WTC11 (cell line): ENCODE results near the gene PLAC8. TPM values are rescaled to one million over a fixed set of nuclear protein-coding genes. Genes with fewer than 3 reads are reported as not detected.

ENCODE experiments used
- ATAC-seq: fragments of 200-7000 bp; cut with Tn5 transposase; 2 replicates; pipeline ENCODE4 v1.10.0; 2021; ENCODE audit warnings: mild to moderate bottlenecking, moderate library complexity
- CTCF ChIA-PET: fragments of 300-600 bp; sonication (Branson Sonifier 250); formaldehyde crosslinking; loops from one replicate; lab custom pipeline; 2021; ENCODE audit warnings: antibody characterized with exemption; lab: Charles Lee
- POLR2A ChIA-PET: fragments of 350-600 bp; sonication (Branson Sonifier 250); formaldehyde crosslinking; loops from one replicate; lab custom pipeline; 2021; ENCODE audit warnings: antibody characterized with exemption; lab: Charles Lee
- DNase-seq: peaks from one replicate; pipeline ENCODE4 v3.0.0; 2021; ENCODE audit warnings: low spot score
- H3K27ac Mint-ChIP-seq: 2 replicates; pipeline ENCODE4 v1.8.0; 2021; ENCODE audit warnings: mixed read lengths
- H3K27me3 Mint-ChIP-seq: 2 replicates; pipeline ENCODE4 v1.8.0; 2021; ENCODE audit warnings: low read depth, mild to moderate bottlenecking, moderate library complexity, mixed read lengths
- H3K36me3 Mint-ChIP-seq: 2 replicates; pipeline ENCODE4 v1.8.0; 2021; ENCODE audit warnings: mixed read lengths
- H3K4me1 Mint-ChIP-seq: 2 replicates; pipeline ENCODE4 v1.8.0; 2022; ENCODE audit warnings: mixed read lengths
- H3K4me3 Mint-ChIP-seq: 2 replicates; pipeline ENCODE4 v1.8.0; 2021; ENCODE audit warnings: mild to moderate bottlenecking, moderate library complexity, mixed read lengths
- H3K9me3 Mint-ChIP-seq: 2 replicates; pipeline ENCODE4 v1.8.0; 2021; ENCODE audit warnings: mixed read lengths
- ATF1 ChIP-seq: sonication (generic); formaldehyde crosslinking; IDR thresholded peaks from 2 replicates; pipeline ENCODE4 v1.8.1; 2023; ENCODE audit warnings: mild to moderate bottlenecking, moderate library complexity, missing genetic modification reagents
- ATF3 ChIP-seq: sonication (generic); formaldehyde crosslinking; conservative IDR thresholded peaks from 2 replicates; pipeline ENCODE4 v1.8.1; 2022; ENCODE audit warnings: mild to moderate bottlenecking, missing genetic modification reagents
- ATF6 ChIP-seq: sonication (generic); formaldehyde crosslinking; IDR thresholded peaks from 2 replicates; pipeline ENCODE4 v1.8.1; 2023; ENCODE audit warnings: mild to moderate bottlenecking, missing genetic modification reagents
- CREB1 ChIP-seq: sonication (generic); formaldehyde crosslinking; IDR thresholded peaks from 2 replicates; pipeline ENCODE4 v1.8.0; 2023; ENCODE audit warnings: mild to moderate bottlenecking, missing genetic modification reagents
- ERG ChIP-seq: fragments of 250-450 bp; sonication (Bioruptor Pico); IDR thresholded peaks from 2 replicates; pipeline ENCODE4 v1.8.0; 2021; ENCODE audit warnings: mild to moderate bottlenecking
- FOXP4 ChIP-seq: sonication (generic); formaldehyde crosslinking; IDR thresholded peaks from 2 replicates; pipeline ENCODE4 v1.8.0; 2022; ENCODE audit warnings: mild to moderate bottlenecking, missing genetic modification reagents
- GRHL2 ChIP-seq: fragments of 250-450 bp; sonication (Bioruptor Pico); IDR thresholded peaks from 2 replicates; pipeline ENCODE4 v1.8.0; 2022; ENCODE audit warnings: mild to moderate bottlenecking, moderate library complexity; ENCODE audit not compliant: insufficient replicate concordance, severe bottlenecking
- HMGA2 ChIP-seq: fragments of 250-450 bp; sonication (Bioruptor Pico); IDR thresholded peaks from 2 replicates; pipeline ENCODE4 v1.4.0; 2021; ENCODE audit warnings: mild to moderate bottlenecking, moderate library complexity
- KAT7 ChIP-seq: sonication (generic); formaldehyde crosslinking; IDR thresholded peaks from 2 replicates; pipeline ENCODE4 v1.8.1; 2023; ENCODE audit warnings: missing genetic modification reagents, mild to moderate bottlenecking, borderline replicate concordance
- MAX ChIP-seq: sonication (generic); formaldehyde crosslinking; IDR thresholded peaks from 2 replicates; pipeline ENCODE4 v1.8.0; 2022; ENCODE audit warnings: mild to moderate bottlenecking, missing genetic modification reagents
- MLX ChIP-seq: sonication (generic); formaldehyde crosslinking; IDR thresholded peaks from 2 replicates; pipeline ENCODE4 v1.8.1; 2023; ENCODE audit warnings: mild to moderate bottlenecking, missing genetic modification reagents, moderate library complexity
- NR1H2 ChIP-seq: sonication (generic); formaldehyde crosslinking; IDR thresholded peaks from 2 replicates; pipeline ENCODE4 v1.9.0; 2021; ENCODE audit warnings: mild to moderate bottlenecking, moderate library complexity, missing genetic modification reagents
- PRRX2 ChIP-seq: fragments of 250-450 bp; sonication (Bioruptor Pico); IDR thresholded peaks from 2 replicates; pipeline ENCODE4 v1.8.0; 2021; ENCODE audit warnings: mild to moderate bottlenecking
- RORB ChIP-seq: fragments of 250-450 bp; sonication (Bioruptor Pico); IDR thresholded peaks from 2 replicates; pipeline ENCODE4 v1.9.0; 2021; ENCODE audit warnings: mild to moderate bottlenecking
- TEAD1 ChIP-seq: sonication (generic); formaldehyde crosslinking; IDR thresholded peaks from 2 replicates; pipeline ENCODE4 v1.8.0; 2022; ENCODE audit warnings: mild to moderate bottlenecking, missing genetic modification reagents
- ZBTB21 ChIP-seq: sonication (generic); formaldehyde crosslinking; IDR thresholded peaks from 2 replicates; pipeline ENCODE4 v1.8.1; 2023; ENCODE audit warnings: mild to moderate bottlenecking, missing genetic modification reagents, borderline replicate concordance
- ZNF138 ChIP-seq: sonication (generic); formaldehyde crosslinking; conservative IDR thresholded peaks from 2 replicates; pipeline ENCODE4 v1.8.1; 2022; ENCODE audit warnings: mild to moderate bottlenecking, moderate library complexity, missing genetic modification reagents
- ZNF263 ChIP-seq: sonication (generic); formaldehyde crosslinking; IDR thresholded peaks from 2 replicates; pipeline ENCODE4 v1.8.1; 2022; ENCODE audit warnings: low read depth, mild to moderate bottlenecking, moderate library complexity, missing genetic modification reagents
- ZNF281 ChIP-seq: sonication (generic); formaldehyde crosslinking; IDR thresholded peaks from 2 replicates; pipeline ENCODE4 v1.8.0; 2023; ENCODE audit warnings: mild to moderate bottlenecking, missing genetic modification reagents
- ZNF532 ChIP-seq: fragments of 250-450 bp; sonication (Bioruptor Pico); IDR thresholded peaks from 2 replicates; pipeline ENCODE4 v1.9.0; 2021; ENCODE audit warnings: mild to moderate bottlenecking, borderline replicate concordance
- total RNA-seq: library from RNA; stranded (reverse); gene quantifications from 3 replicates; pipeline ENCODE4 v1.2.3, GENCODE V29; 2021

Gene PLAC8
- total RNA-seq, 1 experiment from 2014 or later = 1.6 TPM

- Mint-ChIP-seq H3K9me3 (no peaks in the 10 kb centered on the region), H3K27ac (no peak overlapping the region), H3K27me3 (peaks cover 16% of the 10 kb centered on the region), H3K36me3 (no peaks in the 10 kb centered on the region), H3K4me3 (no peak overlapping the region), H3K4me1 (peaks cover 19% of the 10 kb centered on the region)
- POLR2A ChIA-PET = interaction anchor here (0.7 to 0.8 kb wide), 2 partner anchors 73 to 80 kb away, joined by 3 read pairs; partner anchors contain the start of gene COPS4
- TF ChIP-seq PRRX2 (CRISPR knock-in tag) = no peak
- no peak for TF ChIP-seq MAX
- no peak for TF ChIP-seq ZNF281 (CRISPR knock-in tag)
- TF ChIP-seq ATF3 = no peak
- TF ChIP-seq CREB1 (CRISPR knock-in tag) = no peak
- no peak for TF ChIP-seq MLX
- TF ChIP-seq TEAD1 = no peak
- TF ChIP-seq ZNF263 (CRISPR knock-in tag) = no peak
- no peak for TF ChIP-seq ZNF532 (CRISPR knock-in tag)
- no peak for TF ChIP-seq ERG (CRISPR knock-in tag)
- no peak for TF ChIP-seq HMGA2 (CRISPR knock-in tag)
- TF ChIP-seq ATF6 = no peak
- no peak for TF ChIP-seq GRHL2
- DNase-seq = no peak
- CTCF ChIA-PET = interaction anchor here (0.6 kb wide), 1 partner anchor 31 kb away, joined by 3 read pairs; no protein-coding TSS in a partner anchor
- ATAC-seq = no peak
Measured at GRCh38 chr4:83107631-83108030, 6.9 kb downstream of the PLAC8 start.

- CTCF ChIA-PET = no interaction called here
- POLR2A ChIA-PET = no interaction called here
- peaks cover 13% of the 10 kb centered on the region for H3K4me1 Mint-ChIP-seq
- H3K36me3 Mint-ChIP-seq = no peaks in the 10 kb centered on the region
- ATAC-seq = no peak
- no peak overlapping the region for H3K4me3 Mint-ChIP-seq
- H3K27me3 Mint-ChIP-seq = peaks cover 16% of the 10 kb centered on the region
- no peak for DNase-seq
- TF ChIP-seq ZBTB21 (CRISPR knock-in tag) (no peak), MAX (no peak), ZNF138 (CRISPR knock-in tag) (no peak), TEAD1 (no peak), ATF1 (CRISPR knock-in tag) (no peak), KAT7 (no peak), RORB (CRISPR knock-in tag) (no peak), FOXP4 (no peak), NR1H2 (CRISPR knock-in tag) (no peak)
- TF ChIP-seq, all 79 proteins: peak for 0
- no peak overlapping the region for H3K27ac Mint-ChIP-seq
- no peaks in the 10 kb centered on the region for H3K9me3 Mint-ChIP-seq
Measured at GRCh38 chr4:83104991-83105390, 9.5 kb downstream of the PLAC8 start.
